ENCODE measurements around the gene PBLD. TPM values are rescaled to one million over a fixed set of nuclear protein-coding genes. Genes with fewer than 3 reads are reported as not detected.
A peak's percentile ranks its signal among the peaks of the same experiment; 100 is the strongest.

Gene PBLD
- total and polyA plus RNA-seq, 9 of the 15 experiments (the other 6 are each of a cell fraction or from before 2014, with no cell fraction given) = 1.2 to 4.3 (median 2.5) TPM

- no peaks in the 10 kb centered on the region for H3K9me1 ChIP-seq (ENCODE audit: control insufficient read depth, insufficient read depth, low read length)
- ChIA-PET POLR2A (interaction anchor here (0.6 to 0.7 kb wide), 2 partner anchors 25 to 46 kb away, joined by 3 read pairs; no protein-coding TSS in a partner anchor), CTCF (ENCODE audit: low intra/inter-chr PET ratio) (no interaction called here)
- H3K27me3 ChIP-seq (ENCODE audit: control insufficient read depth in 2 of 2, insufficient read depth in 2 of 2, low read length in 2 of 2) = no peaks in the 10 kb centered on the region; a peak in 1 of 5 replicates
- intact Hi-C loops (cut with micrococcal nuclease) (no loop called here), in situ Hi-C loops (cut with MboI) (no loop called here)
- no peak overlapping the region for H3K9ac ChIP-seq (ENCODE audit: insufficient read depth in 1 of 2, low read depth in 2 of 2, low read length in 2 of 2)
- no TSS peak for BruUV-seq (replicated peaks)
- peak; percentile 6 for TF ChIP-seq MEIS2 (IDR thresholded peaks at IDR 0.05; ENCODE audit: partially characterized antibody)
- no peak for TF ChIP-seq CEBPB (tag; IDR thresholded peaks at IDR 0.05)
- TF ChIP-seq ZNF316 (IDR thresholded peaks at IDR 0.05) = peak; percentile 42; the same call in 1 of the 2 replicates
- TF ChIP-seq MAFG (tag; conservative IDR thresholded peaks at IDR 0.05) = peak; percentile 40
- ATAC-seq = no peak
- DNase-seq (ENCODE audit: extremely low read depth in 1 of 4, low spot score in 3 of 4) = no peak
- WGBS (ENCODE audit: insufficient coverage, low coverage, missing lambda C conversion rate) = 9% methylated on average over 2 of the region's 2 CpGs
- no peaks in the 10 kb centered on the region for H3K36me3 ChIP-seq (ENCODE audit: control insufficient read depth, insufficient read depth, low read length)
- no peak overlapping the region for H3K27ac ChIP-seq (ENCODE audit: extremely low read depth, low read depth, low read length)
- no peaks in the 10 kb centered on the region for H4K20me1 ChIP-seq (replicated peaks; ENCODE audit: control insufficient read depth, insufficient read depth, low read length)
- H3K4me1 ChIP-seq (replicated peaks in 1 of 2; ENCODE audit: control insufficient read depth in 2 of 2, insufficient read depth in 2 of 2, low read length in 2 of 2) = peaks cover 0 to 5% of the 10 kb centered on the region in 2 experiments; a peak in 3 of 5 replicates
- H2AFZ ChIP-seq (ENCODE audit: low read depth, low read length) = no peak overlapping the region
- H3K79me2 ChIP-seq (ENCODE audit: control insufficient read depth, insufficient read depth, low read length) = no peaks in the 10 kb centered on the region
- H3K9me3 ChIP-seq (replicated peaks; ENCODE audit: control insufficient read depth, insufficient read depth, low read depth, low read length) = peaks cover 2% of the 10 kb centered on the region
- no peak for FAIRE-seq
- no peak overlapping the region for H3K4me3 ChIP-seq
- H3K4me2 ChIP-seq (ENCODE audit: insufficient read depth, low read length) = no peak overlapping the region
These were observed 57.1 kb downstream of the PBLD start for GRCh38 chr10:68275600-68276126.

- intact Hi-C loops (cut with micrococcal nuclease) = no loop called here
- CTCF ChIA-PET (ENCODE audit: low intra/inter-chr PET ratio) = no interaction called here
- TF ChIP-seq SMARCE1 (IDR thresholded peaks at IDR 0.05) (peak; percentile 11; the same call in 1 of the 2 replicates), CBFA2T3 (IDR thresholded peaks at IDR 0.05) (peak; percentile 94), ZNF766 (CRISPR knock-in tag; conservative IDR thresholded peaks at IDR 0.05) (no peak), ZBTB33 (CRISPR knock-in tag; IDR thresholded peaks at IDR 0.05) (no peak), STAT5A (IDR thresholded peaks at IDR 0.05; ENCODE audit: borderline replicate concordance, low read length) (peak; percentile 62; the same call in 1 of the 2 replicates), HDAC3 (IDR thresholded peaks at IDR 0.05; ENCODE audit: borderline replicate concordance, partially characterized antibody) (peak; percentile 33), NCOR1 (IDR thresholded peaks at IDR 0.05) (peak; percentile 91), DPF2 (IDR thresholded peaks at IDR 0.05) (peak; percentile 77), PHB2 (IDR thresholded peaks at IDR 0.05; ENCODE audit: low read depth) (peak; percentile 72), TCF3 (CRISPR knock-in tag; IDR thresholded peaks at IDR 0.05) (peak; percentile 82), MNT (conservative IDR thresholded peaks at IDR 0.05) (no peak; a peak in 1 of 4 replicates)
These were observed 59.9 kb downstream of the PBLD start for GRCh38 chr10:68272833-68273232.

More at GRCh38 chr10:68272833-68273232, 59.9 kb downstream of the PBLD start:
- H2AFZ ChIP-seq (ENCODE audit: low read depth, low read length) = no peak overlapping the region
- no TSS peak for BruUV-seq (replicated peaks)
- H3K27me3 ChIP-seq (ENCODE audit: control insufficient read depth in 2 of 2, insufficient read depth in 2 of 2, low read length in 2 of 2) = no peaks in the 10 kb centered on the region
- H3K36me3 ChIP-seq (ENCODE audit: control insufficient read depth, insufficient read depth, low read length) = no peaks in the 10 kb centered on the region
- peaks cover 0 to 5% of the 10 kb centered on the region in 2 experiments; a peak in 3 of 5 replicates for H3K4me1 ChIP-seq (replicated peaks in 1 of 2; ENCODE audit: control insufficient read depth in 2 of 2, insufficient read depth in 2 of 2, low read length in 2 of 2)
- no peak overlapping the region for H3K4me3 ChIP-seq
- H3K4me2 ChIP-seq (ENCODE audit: insufficient read depth, low read length) = no peak overlapping the region
- H3K9me1 ChIP-seq (ENCODE audit: control insufficient read depth, insufficient read depth, low read length) = no peaks in the 10 kb centered on the region
- no peaks in the 10 kb centered on the region for H4K20me1 ChIP-seq (replicated peaks; ENCODE audit: control insufficient read depth, insufficient read depth, low read length)
- FAIRE-seq (no peak), ATAC-seq (peak; percentile 63), DNase-seq (ENCODE audit: extremely low read depth in 1 of 4, low spot score in 3 of 4) (peak in 1 of 4 experiments; percentile 57)
- no peak overlapping the region for H3K9ac ChIP-seq (ENCODE audit: insufficient read depth in 1 of 2, low read depth in 2 of 2, low read length in 2 of 2)
- no peak overlapping the region for H3K27ac ChIP-seq (ENCODE audit: extremely low read depth, low read depth, low read length)
- no peaks in the 10 kb centered on the region for H3K79me2 ChIP-seq (ENCODE audit: control insufficient read depth, insufficient read depth, low read length)
- in situ Hi-C loops (cut with MboI) = no loop called here
- POLR2A ChIA-PET = interaction anchor here (0.7 to 0.8 kb wide), 2 partner anchors 28 to 60 kb away, joined by 3 to 5 read pairs; partner anchors contain the start of gene PBLD
- peaks cover 2% of the 10 kb centered on the region for H3K9me3 ChIP-seq (replicated peaks; ENCODE audit: control insufficient read depth, insufficient read depth, low read depth, low read length)
